HG02870 (cell line): ENCODE data around the gene GPR180.
A peak's percentile ranks its signal among the peaks of the same experiment; 100 is the strongest.

Source experiments
- ATAC-seq: cut with Tn5 transposase; IDR thresholded peaks from one replicate; pipeline ENCODE4 v1.9.1; 2021; ENCODE audit warnings: mild to moderate bottlenecking, moderate library complexity; ENCODE audit not compliant: unreplicated experiment

GPR180 gene

GRCh38 chr13:94601446-94602431 is at the start of gene GPR180:
Gene GPR180, plus strand, starts transcription at chr13:94601857. Its CDS starts 71 bp downstream, at chr13:94601928.
- ATAC-seq: peak; percentile 99

- no peak for ATAC-seq
Measured at GRCh38 chr13:94552095-94552494, 49.6 kb upstream of the GPR180 start.

GRCh38 chr13:94553766-94554165 is 47.9 kb upstream of the GPR180 start:
- no peak for ATAC-seq

GRCh38 chr13:94556041-94556440 is 45.6 kb upstream of the GPR180 start:
- ATAC-seq: no peak

- no peak for ATAC-seq
Measured at GRCh38 chr13:94556621-94557020, 45.0 kb upstream of the GPR180 start.

- ATAC-seq: no peak
Measured at GRCh38 chr13:94557684-94558235, 43.9 kb upstream of the GPR180 start.

- no peak for ATAC-seq
Measured at GRCh38 chr13:94558716-94559115, 42.9 kb upstream of the GPR180 start.

- no peak for ATAC-seq
Measured at GRCh38 chr13:94559222-94559795, 42.3 kb upstream of the GPR180 start.

GRCh38 chr13:94560116-94560515 is 41.5 kb upstream of the GPR180 start:
- no peak for ATAC-seq

- ATAC-seq: no peak
Measured at GRCh38 chr13:94561126-94561525, 40.5 kb upstream of the GPR180 start.

- no peak for ATAC-seq
Measured at GRCh38 chr13:94567581-94567980, 34.1 kb upstream of the GPR180 start.

- ATAC-seq: no peak
Measured at GRCh38 chr13:94568443-94568842, 33.2 kb upstream of the GPR180 start.

- ATAC-seq: no peak
Measured at GRCh38 chr13:94569615-94570014, 32.0 kb upstream of the GPR180 start.

GRCh38 chr13:94579063-94579462 is 22.6 kb upstream of the GPR180 start:
- no peak for ATAC-seq

- ATAC-seq: no peak
Measured at GRCh38 chr13:94583926-94584325, 17.7 kb upstream of the GPR180 start.

- no peak for ATAC-seq
Measured at GRCh38 chr13:94585543-94586101, 16.0 kb upstream of the GPR180 start.

GRCh38 chr13:94586371-94586770 is 15.3 kb upstream of the GPR180 start:
- no peak for ATAC-seq

- ATAC-seq: no peak
Measured at GRCh38 chr13:94588541-94588940, 13.1 kb upstream of the GPR180 start.

GRCh38 chr13:94590744-94591143 is 10.9 kb upstream of the GPR180 start:
- ATAC-seq: peak; percentile 78

GRCh38 chr13:94595001-94595949 is 6.4 kb upstream of the GPR180 start:
- peak; percentile 46 for ATAC-seq
